Ovary (tissue), 3 donors: Measurements from ENCODE around the gene PNMA6E.

ENCODE experiments used
- CTCF ChIP-seq, 3 donors: fragments of 450-650 bp in 2 of 3; fragments of 200-600 bp in 1 of 3; IDR thresholded peaks; one replicate each; pipeline versions ENCODE4 v1.5.1 to v1.8.0; 2016 to 2022; ENCODE audit warnings: antibody characterized with exemption in 3 of 3, mild to moderate bottlenecking in 1 of 3
- EP300 ChIP-seq: sonication (generic); formaldehyde crosslinking; IDR thresholded peaks from one replicate; pipeline ENCODE4 v1.6.1; 2017; ENCODE audit warnings: antibody characterized with exemption
- donor health status: DM: no; HTN: no; CAD: no.

GRCh38 chrX:153450114-153450948 lies 49.2 kb upstream of the PNMA6E start:
- no peak for TF ChIP-seq CTCF (IDR thresholded peaks at IDR 0.05)
- no peak for TF ChIP-seq EP300
